ENCODE data around the gene ECHS1.

- TF ChIP-seq ZFP36 (IDR thresholded peaks at IDR 0.05; ENCODE audit: borderline replicate concordance, partially characterized antibody) (no peak), PBX3 (IDR thresholded peaks at IDR 0.05) (no peak)
- TF ChIP-seq, protein P1, sequence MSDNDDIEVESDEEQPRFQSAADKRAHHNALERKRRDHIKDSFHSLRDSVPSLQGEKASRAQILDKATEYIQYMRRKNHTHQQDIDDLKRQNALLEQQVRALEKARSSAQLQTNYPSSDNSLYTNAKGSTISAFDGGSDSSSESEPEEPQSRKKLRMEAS (IDR thresholded peaks at IDR 0.05) = no peak
These were observed 29.0 kb upstream of the ECHS1 start for GRCh38 chr10:133401981-133402725.
